Neuron (in vitro differentiated cells): ENCODE data around the gene ENPP6.

Experiments used
- H2AFZ ChIP-seq: one replicate; pipeline ENCODE4 v1.6.1; 2013; ENCODE audit warnings: low read depth, mild to moderate bottlenecking, inconsistent platforms, low read length, moderate library complexity
- H3K27me3 ChIP-seq: one replicate; pipeline ENCODE4 v1.6.1; 2013; ENCODE audit warnings: low read length; ENCODE audit not compliant: insufficient read depth
- H3K36me3 ChIP-seq: one replicate; pipeline ENCODE4 v1.6.1; 2013; ENCODE audit warnings: low read length; ENCODE audit not compliant: insufficient read depth
- H3K4me1 ChIP-seq: one replicate; pipeline ENCODE4 v1.6.1; 2013; ENCODE audit warnings: low read length; ENCODE audit not compliant: insufficient read depth
- H3K4me3 ChIP-seq: 2 replicates; pipeline ENCODE4 v1.5.1; 2013; ENCODE audit warnings: mild to moderate bottlenecking, low read length, moderate library complexity
- H3K9me3 ChIP-seq: one replicate; pipeline ENCODE4 v1.6.1; 2013; ENCODE audit warnings: low read length

The ENPP6 gene

DNA sequence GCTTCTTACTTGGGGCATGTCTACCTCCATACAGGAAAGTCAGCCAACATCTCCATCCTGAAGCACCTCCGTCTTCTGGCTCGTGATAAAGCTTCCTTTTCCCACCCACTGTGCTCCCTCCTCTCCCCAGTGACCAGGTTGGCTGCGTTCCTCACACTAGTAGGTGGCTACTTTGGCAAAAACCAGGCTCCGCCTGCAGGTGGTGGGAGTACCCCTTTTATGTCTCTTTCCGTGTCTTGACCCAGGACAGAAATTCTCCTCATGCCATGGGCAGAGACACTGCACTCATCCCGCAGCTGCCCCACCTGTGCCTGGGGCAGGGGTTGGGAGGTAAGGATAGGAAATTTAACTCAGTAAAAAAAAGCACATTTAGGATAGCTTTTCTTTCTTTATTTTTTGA, 50.9 kb downstream of the ENPP6 start:
- no peaks in the 10 kb centered on the region for H3K36me3 ChIP-seq
- H3K9me3 ChIP-seq, result no peaks in the 10 kb centered on the region
- peaks cover 8% of the 10 kb centered on the region for H3K27me3 ChIP-seq

DNA sequence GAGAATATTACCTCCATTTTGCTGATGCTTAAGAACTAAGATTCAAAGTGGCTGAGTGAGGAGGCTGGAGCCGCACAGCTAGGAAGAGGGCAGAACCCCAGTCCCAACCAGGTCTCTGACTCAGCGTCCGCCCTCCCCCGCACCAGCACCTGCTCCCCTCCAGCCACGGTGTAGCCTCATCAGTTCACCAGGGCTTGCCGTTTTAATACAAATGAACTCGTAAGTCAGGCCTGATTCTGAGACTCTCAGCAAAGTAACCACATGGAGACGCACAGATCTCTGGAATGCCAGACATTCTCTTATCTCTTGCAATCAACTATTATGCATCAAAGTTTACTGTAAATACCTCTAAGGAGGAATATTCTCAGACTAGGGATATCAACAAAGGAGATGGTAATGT, 52.4 kb downstream of the ENPP6 start:
- no peak overlapping the region for H3K4me3 ChIP-seq
- H3K36me3 ChIP-seq, result no peaks in the 10 kb centered on the region
- peaks cover 8% of the 10 kb centered on the region for H3K27me3 ChIP-seq
- H3K9me3 ChIP-seq, result no peaks in the 10 kb centered on the region
- no peak overlapping the region for H2AFZ ChIP-seq
- peaks cover 6% of the 10 kb centered on the region for H3K4me1 ChIP-seq

More for the DNA sequence above, 50.9 kb downstream of the ENPP6 start:
- Histone ChIP-seq H3K4me3 (no peak overlapping the region), H3K4me1 (peaks cover 6% of the 10 kb centered on the region), H2AFZ (no peak overlapping the region)

DNA sequence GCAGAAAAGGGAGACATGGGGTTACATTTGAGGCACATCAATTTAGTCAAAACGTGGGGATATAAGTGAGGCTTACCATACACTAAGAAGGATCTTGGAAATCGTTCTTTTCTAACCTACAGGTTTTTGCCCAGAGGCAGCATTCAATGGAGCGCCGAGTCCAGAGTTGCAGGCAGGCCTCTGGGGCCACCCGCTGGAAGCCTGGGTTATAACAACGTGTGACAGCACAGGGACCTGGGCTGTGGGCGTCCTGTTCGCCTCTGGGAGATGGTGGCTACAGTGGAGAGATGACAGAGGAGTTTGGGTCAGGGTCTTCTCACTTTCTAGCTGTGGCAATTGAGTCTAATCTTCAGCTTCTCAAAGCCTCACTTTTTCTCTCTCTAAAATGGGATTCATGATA, 53.9 kb downstream of the ENPP6 start:
- Histone ChIP-seq H3K36me3 (no peaks in the 10 kb centered on the region), H3K4me3 (no peak overlapping the region), H2AFZ (no peak overlapping the region), H3K4me1 (peaks cover 6% of the 10 kb centered on the region), H3K9me3 (no peaks in the 10 kb centered on the region), H3K27me3 (peaks cover 8% of the 10 kb centered on the region)

DNA sequence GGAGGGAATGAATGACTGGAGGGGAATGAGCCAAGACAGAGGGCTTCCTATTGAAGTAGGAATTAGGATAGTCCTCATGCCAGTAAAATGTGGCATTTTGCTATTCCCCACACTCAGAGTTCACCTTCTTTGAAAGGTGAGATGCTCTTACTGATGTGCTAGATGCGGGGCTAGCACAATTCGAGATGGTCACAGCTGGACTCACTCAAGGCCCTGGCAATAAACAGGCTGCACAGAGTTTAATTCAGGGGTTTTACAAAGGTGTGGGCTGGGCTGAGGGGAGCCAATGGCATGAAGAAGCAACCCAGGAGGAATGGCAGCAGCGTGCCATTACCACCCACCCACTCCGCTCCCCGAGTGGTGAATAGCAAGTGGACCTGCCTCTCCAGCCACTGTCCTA, 55.1 kb downstream of the ENPP6 start:
- H3K4me1 ChIP-seq, result peaks cover 2% of the 10 kb centered on the region

DNA sequence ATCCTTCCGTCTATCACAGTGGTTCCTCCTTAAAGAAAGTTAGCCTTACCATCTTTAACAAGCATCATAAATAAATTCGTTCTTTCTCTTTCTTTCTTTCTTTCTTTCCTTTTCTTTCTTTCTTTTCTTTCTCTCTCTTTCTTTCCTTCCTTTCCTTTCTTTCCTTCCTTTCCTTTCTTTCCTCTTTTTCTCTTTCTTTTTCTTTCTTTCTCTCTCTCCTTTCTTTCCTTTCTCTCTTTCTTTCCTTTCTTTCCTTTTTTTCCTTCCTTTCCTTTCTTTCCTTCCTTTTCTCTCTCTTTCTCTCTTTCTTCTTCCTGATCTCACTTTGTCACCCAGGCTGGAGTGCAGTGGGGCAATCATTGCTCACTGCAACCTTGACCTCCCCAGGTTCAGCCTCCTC, 60.4 kb downstream of the ENPP6 start:
- no peaks in the 10 kb centered on the region for H3K27me3 ChIP-seq
- no peaks in the 10 kb centered on the region for H3K36me3 ChIP-seq
- no peaks in the 10 kb centered on the region for H3K9me3 ChIP-seq
- H2AFZ ChIP-seq, result no peak overlapping the region
- no peak overlapping the region for H3K4me3 ChIP-seq
- no peaks in the 10 kb centered on the region for H3K4me1 ChIP-seq

More for the DNA sequence above, 55.1 kb downstream of the ENPP6 start:
- peaks cover 8% of the 10 kb centered on the region for H3K27me3 ChIP-seq
- no peak overlapping the region for H3K4me3 ChIP-seq
- no peaks in the 10 kb centered on the region for H3K9me3 ChIP-seq
- no peak overlapping the region for H2AFZ ChIP-seq
- H3K36me3 ChIP-seq, result no peaks in the 10 kb centered on the region

DNA sequence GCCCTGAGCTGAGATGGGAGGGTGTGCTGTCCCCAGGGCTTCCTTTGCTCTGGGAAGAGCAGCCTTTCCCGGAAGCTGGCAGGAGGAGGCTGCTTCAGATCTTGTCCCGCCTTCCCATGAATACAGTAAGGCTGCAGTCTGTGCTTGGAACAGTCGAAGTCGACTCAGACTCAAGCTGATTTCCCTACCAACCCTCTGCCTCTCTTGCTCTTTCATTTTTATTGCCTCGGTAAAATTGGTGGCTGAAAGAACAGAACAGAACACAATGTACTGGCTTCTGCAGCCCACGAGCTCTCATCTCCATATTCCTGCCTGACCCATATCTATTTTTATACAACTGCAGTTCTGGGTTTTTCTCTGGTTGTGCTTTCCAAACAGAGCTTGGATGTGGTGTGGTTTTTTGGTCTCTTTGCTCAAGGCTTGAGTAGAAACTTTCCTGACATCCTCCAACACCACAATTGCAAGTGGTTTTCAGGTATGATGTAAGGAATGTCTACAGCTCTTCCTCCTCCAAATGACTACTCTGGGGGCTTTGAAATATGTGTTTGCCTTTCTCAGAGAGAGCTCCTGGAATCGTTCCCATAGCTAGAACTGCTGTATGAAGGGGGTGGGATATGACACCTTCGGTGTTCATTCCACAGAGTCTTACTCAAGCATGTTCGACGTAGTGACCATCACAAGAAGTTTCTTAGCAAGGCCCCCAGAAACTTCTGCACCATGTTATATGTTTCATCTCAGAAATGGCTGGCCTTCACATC, 61.3 kb downstream of the ENPP6 start:
- H3K4me1 ChIP-seq, result no peaks in the 10 kb centered on the region
- H3K27me3 ChIP-seq, result no peaks in the 10 kb centered on the region
- H3K4me3 ChIP-seq, result no peak overlapping the region

GRCh38 chr4:184154199-184154598, 63.5 kb downstream of the ENPP6 start:
- Histone ChIP-seq H3K36me3 (no peaks in the 10 kb centered on the region), H3K9me3 (no peaks in the 10 kb centered on the region), H3K27me3 (no peaks in the 10 kb centered on the region), H3K4me1 (no peaks in the 10 kb centered on the region), H3K4me3 (no peak overlapping the region), H2AFZ (no peak overlapping the region)

More for the DNA sequence above, 61.3 kb downstream of the ENPP6 start:
- Histone ChIP-seq H3K9me3 (no peaks in the 10 kb centered on the region), H3K36me3 (no peaks in the 10 kb centered on the region), H2AFZ (no peak overlapping the region)

- H3K4me1 ChIP-seq, result no peaks in the 10 kb centered on the region
- no peaks in the 10 kb centered on the region for H3K36me3 ChIP-seq
- H3K27me3 ChIP-seq, result no peaks in the 10 kb centered on the region
- H3K9me3 ChIP-seq, result no peaks in the 10 kb centered on the region
- H2AFZ ChIP-seq, result no peak overlapping the region
- H3K4me3 ChIP-seq, result no peak overlapping the region
These were observed 63.9 kb downstream of the ENPP6 start for GRCh38 chr4:184153781-184154180.

GRCh38 chr4:184151988-184152485, 65.6 kb downstream of the ENPP6 start:
- no peaks in the 10 kb centered on the region for H3K9me3 ChIP-seq
- H3K36me3 ChIP-seq, result no peaks in the 10 kb centered on the region
- H2AFZ ChIP-seq, result no peak overlapping the region
- H3K27me3 ChIP-seq, result no peaks in the 10 kb centered on the region
- H3K4me3 ChIP-seq, result no peak overlapping the region
- H3K4me1 ChIP-seq, result no peaks in the 10 kb centered on the region

- no peaks in the 10 kb centered on the region for H3K4me1 ChIP-seq
- H3K36me3 ChIP-seq, result no peaks in the 10 kb centered on the region
- no peak overlapping the region for H3K4me3 ChIP-seq
- H3K27me3 ChIP-seq, result no peaks in the 10 kb centered on the region
- no peak overlapping the region for H2AFZ ChIP-seq
- no peaks in the 10 kb centered on the region for H3K9me3 ChIP-seq
These were observed 67.4 kb downstream of the ENPP6 start for GRCh38 chr4:184150102-184150839.

- H2AFZ ChIP-seq, result no peak overlapping the region
These were observed 68.7 kb downstream of the ENPP6 start for GRCh38 chr4:184148738-184149637.

DNA sequence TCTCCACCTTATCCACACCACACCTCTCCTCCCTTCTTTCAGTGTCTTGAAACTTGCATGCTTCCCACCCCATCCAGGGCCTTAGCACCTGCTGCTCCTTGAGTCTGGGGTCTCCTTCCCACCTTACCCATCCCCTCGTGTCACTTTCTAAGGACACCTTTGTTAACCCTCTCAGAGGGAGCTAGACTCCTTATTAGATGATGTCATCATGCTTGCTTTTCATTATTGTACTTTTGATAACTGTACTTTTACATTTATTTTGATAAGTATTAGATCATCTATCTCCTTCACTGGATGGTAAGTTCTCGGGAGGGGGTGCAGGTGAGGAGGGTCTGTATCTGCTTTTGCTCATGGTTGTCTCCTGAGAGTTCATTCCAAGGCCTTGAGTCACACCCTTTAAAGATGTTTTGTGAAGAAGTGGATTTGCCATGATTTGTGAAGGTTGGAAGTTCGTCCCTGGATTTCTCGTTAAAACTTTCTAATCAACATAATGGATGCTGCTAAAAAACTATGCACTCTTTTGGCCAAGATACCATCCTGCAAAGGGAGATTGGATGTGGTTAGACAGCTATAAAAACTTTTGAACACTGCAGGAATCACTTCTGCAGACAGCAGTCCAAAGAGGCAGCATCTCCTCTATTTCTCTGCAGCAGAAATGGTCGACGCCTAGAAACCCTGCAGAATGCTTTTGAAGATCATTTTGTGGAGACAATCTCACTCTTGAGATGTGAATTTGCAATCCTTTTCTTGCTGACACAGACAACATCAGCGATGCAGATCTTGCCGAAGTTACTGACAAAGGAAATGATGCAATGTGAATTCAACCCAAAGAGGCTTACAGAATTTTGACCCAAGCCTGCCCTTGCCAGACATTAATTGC, 69.6 kb downstream of the ENPP6 start:
- Histone ChIP-seq H3K36me3 (no peaks in the 10 kb centered on the region), H3K27me3 (no peaks in the 10 kb centered on the region), H3K4me3 (no peak overlapping the region), H2AFZ (no peak overlapping the region), H3K9me3 (no peaks in the 10 kb centered on the region), H3K4me1 (no peaks in the 10 kb centered on the region)

More at GRCh38 chr4:184148738-184149637, 68.7 kb downstream of the ENPP6 start:
- H3K27me3 ChIP-seq, result no peaks in the 10 kb centered on the region
- no peaks in the 10 kb centered on the region for H3K36me3 ChIP-seq
- no peaks in the 10 kb centered on the region for H3K4me1 ChIP-seq
- no peak overlapping the region for H3K4me3 ChIP-seq
- no peaks in the 10 kb centered on the region for H3K9me3 ChIP-seq
